Brain microvascular endothelial cell (primary cell): ENCODE measurements around the gene STRADA.

ENCODE experiments used
- DNase-seq: peaks from one replicate; pipeline ENCODE4 v3.0.0-alpha.2; 2020
- H3K27ac ChIP-seq: fragments of 250-450 bp; sonication (Bioruptor Pico); 2 replicates; pipeline ENCODE4 v1.5.1; 2020; ENCODE audit warnings: mild to moderate bottlenecking, moderate library complexity
- H3K27me3 ChIP-seq: fragments of 250-450 bp; sonication (Bioruptor Pico); replicated peaks from 2 replicates; pipeline ENCODE4 v1.5.1; 2020; ENCODE audit warnings: mild to moderate bottlenecking
- H3K36me3 ChIP-seq: fragments of 250-450 bp; sonication (Bioruptor Pico); replicated peaks from 2 replicates; pipeline ENCODE4 v1.5.1; 2020; ENCODE audit warnings: mild to moderate bottlenecking
- H3K4me3 ChIP-seq: 2 replicates; pipeline ENCODE4 v1.5.1; 2011; ENCODE audit warnings: low read depth, mild to moderate bottlenecking, control low read depth, low read length, moderate library complexity
- in situ Hi-C: cut with HindIII; loops from 2 replicates; pipeline ENCODE4 v1.10.0; 2017; ENCODE audit warnings: low sequenced_read_pairs, low pct_ligation_motif_present
- TF ChIP-seq, protein P1 (sequence below): IDR thresholded peaks from 2 replicates; pipeline ENCODE4 v1.5.1; 2011; ENCODE audit warnings: low read depth, mild to moderate bottlenecking, moderate library complexity, low read length, control low read depth, inconsistent platforms; ENCODE audit errors: missing control alignments

Gene STRADA

GRCh38 chr17:63696381-63696961, 45.1 kb downstream of the STRADA start:
- Histone ChIP-seq H3K4me3 (no peak overlapping the region), H3K36me3 (peaks cover 9% of the 10 kb centered on the region), H3K27ac (no peak overlapping the region), H3K27me3 (no peaks in the 10 kb centered on the region)
- in situ Hi-C loops: no loop called here
- TF ChIP-seq, protein P1, sequence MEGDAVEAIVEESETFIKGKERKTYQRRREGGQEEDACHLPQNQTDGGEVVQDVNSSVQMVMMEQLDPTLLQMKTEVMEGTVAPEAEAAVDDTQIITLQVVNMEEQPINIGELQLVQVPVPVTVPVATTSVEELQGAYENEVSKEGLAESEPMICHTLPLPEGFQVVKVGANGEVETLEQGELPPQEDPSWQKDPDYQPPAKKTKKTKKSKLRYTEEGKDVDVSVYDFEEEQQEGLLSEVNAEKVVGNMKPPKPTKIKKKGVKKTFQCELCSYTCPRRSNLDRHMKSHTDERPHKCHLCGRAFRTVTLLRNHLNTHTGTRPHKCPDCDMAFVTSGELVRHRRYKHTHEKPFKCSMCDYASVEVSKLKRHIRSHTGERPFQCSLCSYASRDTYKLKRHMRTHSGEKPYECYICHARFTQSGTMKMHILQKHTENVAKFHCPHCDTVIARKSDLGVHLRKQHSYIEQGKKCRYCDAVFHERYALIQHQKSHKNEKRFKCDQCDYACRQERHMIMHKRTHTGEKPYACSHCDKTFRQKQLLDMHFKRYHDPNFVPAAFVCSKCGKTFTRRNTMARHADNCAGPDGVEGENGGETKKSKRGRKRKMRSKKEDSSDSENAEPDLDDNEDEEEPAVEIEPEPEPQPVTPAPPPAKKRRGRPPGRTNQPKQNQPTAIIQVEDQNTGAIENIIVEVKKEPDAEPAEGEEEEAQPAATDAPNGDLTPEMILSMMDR: peak; percentile 62
- DNase-seq: no peak

DNA sequence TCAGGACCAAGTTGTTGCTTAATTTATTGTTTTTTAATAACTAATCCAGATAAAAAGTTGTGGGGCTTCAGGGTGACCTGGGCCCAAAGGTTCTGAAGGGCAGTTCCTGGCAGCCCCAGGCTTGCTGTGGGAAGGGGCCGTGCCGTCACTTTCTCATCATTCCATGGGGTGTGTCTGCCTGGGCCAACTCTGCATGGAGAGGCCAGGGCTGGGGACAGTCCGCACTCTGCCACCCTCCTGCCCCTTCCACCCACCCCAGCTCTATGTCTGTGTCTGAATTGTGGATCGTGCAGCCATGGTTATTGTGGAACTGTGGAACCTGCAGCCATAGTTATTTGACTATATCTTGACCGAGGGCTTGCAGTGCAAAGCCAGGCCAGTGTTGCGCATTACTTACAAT, 45.7 kb downstream of the STRADA start:
- no peaks in the 10 kb centered on the region for H3K27me3 ChIP-seq
- TF ChIP-seq, protein P1: no peak
- peaks cover 15% of the 10 kb centered on the region for H3K36me3 ChIP-seq
- H3K4me3 ChIP-seq: no peak overlapping the region
- in situ Hi-C loops: no loop called here
- no peak for DNase-seq
- no peak overlapping the region for H3K27ac ChIP-seq

GRCh38 chr17:63694950-63695773, 46.4 kb downstream of the STRADA start:
- Histone ChIP-seq H3K4me3 (no peak overlapping the region), H3K27ac (no peak overlapping the region), H3K27me3 (no peaks in the 10 kb centered on the region), H3K36me3 (peaks cover 22% of the 10 kb centered on the region)
- DNase-seq: no peak
- TF ChIP-seq, protein P1: no peak
- in situ Hi-C loops: no loop called here

DNA sequence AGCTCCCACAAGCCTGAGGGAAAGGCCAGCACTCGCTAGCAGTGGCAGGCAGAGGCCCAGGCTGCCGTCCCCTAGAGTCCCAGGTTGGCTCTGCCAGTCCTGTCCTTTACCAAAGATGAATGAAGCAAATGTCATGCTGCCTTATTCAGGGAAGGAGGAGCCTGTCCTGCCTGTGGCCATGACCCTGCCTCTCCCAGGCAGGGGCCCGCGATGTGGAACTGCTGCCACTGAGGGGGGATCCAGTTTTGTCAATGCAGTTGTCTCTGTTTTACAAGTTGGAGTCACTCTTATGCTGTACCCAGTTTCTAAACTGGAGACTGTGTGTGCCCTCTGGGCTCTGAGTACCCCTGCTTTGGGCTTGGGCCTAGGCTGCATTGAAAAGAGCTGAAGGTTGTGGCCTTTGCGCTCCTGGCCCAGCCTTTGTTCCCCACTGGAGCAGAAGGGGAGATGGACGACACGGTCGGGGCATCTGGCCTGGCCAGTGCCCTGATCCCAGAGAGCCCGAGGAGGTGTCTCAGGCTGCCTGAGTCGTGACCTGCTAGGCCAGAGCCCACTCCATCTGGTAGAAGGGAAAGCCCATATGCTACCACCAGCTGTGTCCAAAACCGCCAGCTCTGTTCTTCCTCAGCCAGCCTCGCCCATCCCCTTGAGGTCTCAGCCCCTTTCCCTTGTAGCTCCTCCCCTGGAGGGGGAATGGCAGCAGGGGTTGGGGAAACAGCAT, 47.2 kb downstream of the STRADA start:
- Histone ChIP-seq H3K27ac (no peak overlapping the region), H3K36me3 (peaks cover 28% of the 10 kb centered on the region), H3K4me3 (no peak overlapping the region), H3K27me3 (no peaks in the 10 kb centered on the region)
- no peak for DNase-seq
- in situ Hi-C loops: no loop called here
- TF ChIP-seq, protein P1: no peak

GRCh38 chr17:63693411-63694113, 48.0 kb downstream of the STRADA start:
- no peak for DNase-seq
- Histone ChIP-seq H3K27me3 (no peaks in the 10 kb centered on the region), H3K4me3 (no peak overlapping the region), H3K27ac (no peak overlapping the region), H3K36me3 (peaks cover 36% of the 10 kb centered on the region)
- TF ChIP-seq, protein P1: no peak
- in situ Hi-C loops: no loop called here
